Measurements from ENCODE around the gene ANXA5.

ANXA5 gene

DNA sequence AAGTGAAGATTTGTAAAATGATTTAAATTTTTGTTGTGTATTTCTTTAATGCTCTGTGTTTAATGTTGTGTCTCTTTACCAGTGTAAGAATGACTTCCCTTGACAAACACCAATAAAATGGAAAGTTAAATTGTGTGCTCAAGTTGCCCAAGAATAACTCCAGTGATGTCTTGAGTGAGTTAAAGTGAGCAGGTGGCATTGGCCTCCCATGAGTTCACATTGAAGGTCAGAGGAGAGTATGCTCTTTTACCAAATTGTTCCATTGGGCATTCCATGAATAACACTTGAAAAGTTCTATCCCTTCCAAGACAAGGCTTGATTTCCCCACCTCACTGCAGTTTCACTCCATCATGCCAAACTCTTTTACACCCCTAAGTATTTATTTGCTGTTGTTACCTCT, 4.5 kb downstream of the ANXA5 start:
- H3K9me3 ChIP-seq (ENCODE audit: insufficient read depth, low read length, severe bottlenecking), result no peaks in the 10 kb centered on the region
- H3K4me3 ChIP-seq (ENCODE audit: low read depth in 1 of 2, low read length in 2 of 2), result no peak overlapping the region
- no peaks in the 10 kb centered on the region for H3K36me3 ChIP-seq (ENCODE audit: insufficient read depth, low read length)
- H3K4me2 ChIP-seq (ENCODE audit: insufficient read depth, low read length), result no peak overlapping the region
- H3K9ac ChIP-seq (ENCODE audit: low read depth, low read length), result no peak overlapping the region
- no peaks in the 10 kb centered on the region for H3K4me1 ChIP-seq (ENCODE audit: insufficient read depth, low read length)
- no peaks in the 10 kb centered on the region for H4K20me1 ChIP-seq (ENCODE audit: insufficient read depth, low read length)
- TF ChIP-seq EZH2 (IDR thresholded peaks at IDR 0.05; ENCODE audit: borderline replicate concordance, low read depth, low read length, severe bottlenecking) (no peak), CTCF (IDR thresholded peaks at IDR 0.05; ENCODE audit: borderline replicate concordance, extremely low read depth, low read length, poor library complexity, severe bottlenecking) (no peak)
- no peak overlapping the region for H2AFZ ChIP-seq (ENCODE audit: low read depth, low read length)
- no peak for DNase-seq
- no peak overlapping the region for H3K27ac ChIP-seq (ENCODE audit: low read length)
- ATAC-seq (ENCODE audit: insufficient read depth, low read depth), result no peak
- no peaks in the 10 kb centered on the region for H3K79me2 ChIP-seq (ENCODE audit: insufficient read depth, low read length)
- no peaks in the 10 kb centered on the region for H3K27me3 ChIP-seq (ENCODE audit: insufficient read depth, low read length, poor library complexity)

DNA sequence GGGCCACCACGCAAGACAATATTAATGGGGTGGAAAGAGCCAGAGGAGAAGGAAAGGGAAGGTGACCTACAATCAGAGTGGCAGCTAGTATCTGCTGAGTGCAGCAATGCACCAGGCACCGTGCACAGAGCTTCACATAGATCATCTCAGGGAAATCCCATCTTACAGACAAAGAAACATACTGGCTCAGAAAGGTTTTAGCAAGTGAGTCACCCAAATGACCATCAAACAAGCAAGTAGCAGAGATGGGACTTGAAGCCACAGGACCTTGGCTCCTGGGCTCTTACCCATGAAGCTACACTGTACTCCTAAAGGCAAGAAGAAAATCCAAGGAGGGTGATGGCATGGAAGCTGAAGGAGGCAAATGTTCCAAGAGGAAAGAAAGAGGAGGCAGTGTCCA, 6.8 kb downstream of the ANXA5 start:
- H3K36me3 ChIP-seq (ENCODE audit: insufficient read depth, low read length), result no peaks in the 10 kb centered on the region
- H2AFZ ChIP-seq (ENCODE audit: low read depth, low read length), result no peak overlapping the region
- H3K27me3 ChIP-seq (ENCODE audit: insufficient read depth, low read length, poor library complexity), result peaks cover 3% of the 10 kb centered on the region
- no peaks in the 10 kb centered on the region for H3K9me3 ChIP-seq (ENCODE audit: insufficient read depth, low read length, severe bottlenecking)
- H3K4me2 ChIP-seq (ENCODE audit: insufficient read depth, low read length), result no peak overlapping the region
- no peak overlapping the region for H3K4me3 ChIP-seq (ENCODE audit: low read depth in 1 of 2, low read length in 2 of 2)
- H3K27ac ChIP-seq (ENCODE audit: low read length), result no peak overlapping the region
- H3K4me1 ChIP-seq (ENCODE audit: insufficient read depth, low read length), result no peaks in the 10 kb centered on the region
- no peak for ATAC-seq (ENCODE audit: insufficient read depth, low read depth)
- no peak overlapping the region for H3K9ac ChIP-seq (ENCODE audit: low read depth, low read length)
- H4K20me1 ChIP-seq (ENCODE audit: insufficient read depth, low read length), result no peaks in the 10 kb centered on the region
- no peaks in the 10 kb centered on the region for H3K79me2 ChIP-seq (ENCODE audit: insufficient read depth, low read length)
- no peak for TF ChIP-seq CTCF (IDR thresholded peaks at IDR 0.05; ENCODE audit: borderline replicate concordance, extremely low read depth, low read length, poor library complexity, severe bottlenecking)
- TF ChIP-seq EZH2 (IDR thresholded peaks at IDR 0.05; ENCODE audit: borderline replicate concordance, low read depth, low read length, severe bottlenecking), result no peak
- DNase-seq, result no peak

DNA sequence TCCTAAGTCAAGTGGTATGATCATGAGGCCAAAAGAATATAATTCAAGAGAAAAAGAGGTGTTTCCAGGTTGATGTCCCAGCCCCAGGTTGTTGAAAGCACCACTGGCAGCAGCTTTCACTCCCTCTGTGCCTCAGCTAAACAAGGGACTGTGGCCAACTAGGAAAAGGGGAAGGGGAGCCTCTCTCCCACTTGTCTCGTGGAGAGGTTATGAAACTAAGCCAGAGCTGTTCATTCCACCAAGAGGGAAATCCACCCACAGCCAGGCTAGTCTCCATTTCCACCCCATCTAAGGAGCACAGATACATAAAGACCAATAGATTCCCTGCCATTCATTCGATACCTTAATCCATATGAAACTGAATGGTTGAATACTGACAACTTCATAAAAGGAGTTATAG, 8.1 kb downstream of the ANXA5 start:
- TF ChIP-seq EZH2 (IDR thresholded peaks at IDR 0.05; ENCODE audit: borderline replicate concordance, low read depth, low read length, severe bottlenecking), result no peak
- no peak for TF ChIP-seq CTCF (IDR thresholded peaks at IDR 0.05; ENCODE audit: borderline replicate concordance, extremely low read depth, low read length, poor library complexity, severe bottlenecking)
- Histone ChIP-seq H4K20me1 (ENCODE audit: insufficient read depth, low read length) (no peaks in the 10 kb centered on the region), H2AFZ (ENCODE audit: low read depth, low read length) (no peak overlapping the region), H3K4me3 (ENCODE audit: low read depth in 1 of 2, low read length in 2 of 2) (no peak overlapping the region), H3K4me2 (ENCODE audit: insufficient read depth, low read length) (no peak overlapping the region), H3K79me2 (ENCODE audit: insufficient read depth, low read length) (no peaks in the 10 kb centered on the region), H3K27ac (ENCODE audit: low read length) (no peak overlapping the region), H3K4me1 (ENCODE audit: insufficient read depth, low read length) (no peaks in the 10 kb centered on the region), H3K9me3 (ENCODE audit: insufficient read depth, low read length, severe bottlenecking) (no peaks in the 10 kb centered on the region), H3K36me3 (ENCODE audit: insufficient read depth, low read length) (no peaks in the 10 kb centered on the region), H3K9ac (ENCODE audit: low read depth, low read length) (no peak overlapping the region), H3K27me3 (ENCODE audit: insufficient read depth, low read length, poor library complexity) (peaks cover 8% of the 10 kb centered on the region)
- DNase-seq (no peak), ATAC-seq (ENCODE audit: insufficient read depth, low read depth) (no peak)

- H2AFZ ChIP-seq (ENCODE audit: low read depth, low read length), result no peak overlapping the region
- TF ChIP-seq CTCF (IDR thresholded peaks at IDR 0.05; ENCODE audit: borderline replicate concordance, extremely low read depth, low read length, poor library complexity, severe bottlenecking) (no peak), EZH2 (IDR thresholded peaks at IDR 0.05; ENCODE audit: borderline replicate concordance, low read depth, low read length, severe bottlenecking) (no peak)
- H3K4me3 ChIP-seq (ENCODE audit: low read depth in 1 of 2, low read length in 2 of 2), result no peak overlapping the region
- DNase-seq, result no peak
- no peaks in the 10 kb centered on the region for H3K4me1 ChIP-seq (ENCODE audit: insufficient read depth, low read length)
- H4K20me1 ChIP-seq (ENCODE audit: insufficient read depth, low read length), result no peaks in the 10 kb centered on the region
- H3K36me3 ChIP-seq (ENCODE audit: insufficient read depth, low read length), result no peaks in the 10 kb centered on the region
- no peaks in the 10 kb centered on the region for H3K79me2 ChIP-seq (ENCODE audit: insufficient read depth, low read length)
- peaks cover 8% of the 10 kb centered on the region for H3K27me3 ChIP-seq (ENCODE audit: insufficient read depth, low read length, poor library complexity)
- H3K9ac ChIP-seq (ENCODE audit: low read depth, low read length), result no peak overlapping the region
- H3K9me3 ChIP-seq (ENCODE audit: insufficient read depth, low read length, severe bottlenecking), result no peaks in the 10 kb centered on the region
- H3K4me2 ChIP-seq (ENCODE audit: insufficient read depth, low read length), result no peak overlapping the region
- ATAC-seq (ENCODE audit: insufficient read depth, low read depth), result no peak
- no peak overlapping the region for H3K27ac ChIP-seq (ENCODE audit: low read length)
Measured at GRCh38 chr4:121688261-121688660, 8.5 kb downstream of the ANXA5 start.
